Fibroblast of skin of left quadriceps (primary cell): ENCODE measurements around the gene NDUFS3.
A peak's percentile ranks its signal among the peaks of the same experiment; 100 is the strongest.
"Not testable (repeated sequence)": the region's sequence is repeated elsewhere in the genome, so short reads cannot be mapped to it uniquely, and the experiment has no call there.

Experiments used
- DNase-seq, 2 experiments: peaks; one replicate each; pipeline ENCODE4 v3.0.0-alpha.2; 2013; ENCODE audit warnings: low read depth in 2 of 2

The NDUFS3 gene

GRCh38 chr11:47578524-47579494, at the start of gene NDUFS3, which contains the start of gene KBTBD4:
NDUFS3 (plus strand) TSS chr11:47579074; CDS start chr11:47579092, 18 bp downstream.
KBTBD4 (minus strand) TSS chr11:47578970; CDS start chr11:47578951, 19 bp downstream.
- peak; percentile 74 to 76 for DNase-seq

DNA sequence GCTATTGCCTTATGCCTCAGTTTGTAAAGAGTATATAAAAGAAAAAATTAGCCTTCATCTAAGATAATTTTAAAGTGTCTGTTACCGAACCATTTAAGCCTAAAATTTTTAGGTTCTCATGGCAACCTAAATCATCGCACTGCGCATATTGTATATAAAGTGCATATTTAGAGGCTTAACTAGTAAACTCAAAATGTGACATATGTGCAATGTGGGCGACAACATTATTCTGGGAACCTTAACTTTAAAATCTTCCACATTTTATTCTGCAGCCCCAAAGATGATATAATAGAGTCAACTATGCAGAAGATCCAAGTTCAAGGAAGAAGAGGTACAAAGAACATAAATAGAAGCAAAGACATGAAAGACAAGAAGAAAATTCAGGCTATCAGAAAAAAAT, 48.9 kb upstream of the NDUFS3 start:
- DNase-seq, result no peak

- not testable (repeated sequence) for DNase-seq
Measured at GRCh38 chr11:47530721-47531120, 48.2 kb upstream of the NDUFS3 start.

DNA sequence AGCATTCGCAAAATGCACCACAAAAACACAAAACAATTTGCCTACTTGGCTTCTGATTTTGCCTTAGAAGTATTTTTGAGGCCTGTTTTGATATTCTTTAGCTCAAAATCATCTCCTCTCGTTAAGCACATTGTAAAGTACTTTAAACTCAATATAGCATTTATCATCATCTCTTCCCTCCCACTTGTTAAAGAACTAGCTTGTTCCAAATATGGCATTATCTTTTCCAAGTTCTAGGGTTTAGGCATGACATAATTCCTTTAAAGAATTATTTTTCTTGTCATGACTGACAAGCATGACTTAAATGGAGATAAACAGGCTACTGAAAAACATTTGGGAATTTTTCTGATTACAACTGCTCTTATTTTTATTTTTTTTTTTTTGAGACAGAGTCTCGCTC, 47.2 kb upstream of the NDUFS3 start:
- no peak for DNase-seq

DNA sequence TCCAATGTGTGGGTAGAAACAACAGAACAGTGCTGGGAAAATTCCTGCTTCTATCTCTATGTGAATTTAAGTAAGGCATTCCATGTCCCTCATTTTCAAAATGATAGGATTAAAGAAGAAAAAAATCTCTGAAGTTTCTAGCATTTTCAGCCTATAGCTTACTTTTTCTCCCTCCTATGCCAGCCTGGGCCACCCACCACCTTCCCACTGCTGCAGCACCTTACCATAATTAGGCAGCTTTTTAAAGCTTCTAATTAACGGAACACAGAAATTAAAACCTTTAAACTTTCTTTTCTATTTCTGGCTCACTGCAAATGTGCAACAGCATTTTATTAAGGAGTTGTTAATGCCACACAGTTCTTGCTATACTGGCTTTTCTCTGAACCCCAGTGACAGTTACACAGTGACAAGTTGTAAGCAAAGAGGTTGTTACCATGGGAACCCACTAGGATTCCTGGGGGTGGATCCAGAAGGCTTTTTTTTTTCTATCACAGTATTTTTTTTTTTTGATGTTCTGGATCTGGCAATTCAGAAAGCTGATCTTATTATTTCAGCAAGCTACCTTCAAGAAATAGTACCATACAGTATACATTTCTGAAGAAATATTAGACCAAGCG, 46.2 kb upstream of the NDUFS3 start:
- no peak for DNase-seq

- DNase-seq, result peak; percentile 67 to 69
Measured at GRCh38 chr11:47533690-47534151, 45.2 kb upstream of the NDUFS3 start.

- no peak for DNase-seq
Measured at GRCh38 chr11:47534704-47535251, 44.1 kb upstream of the NDUFS3 start.

- no peak for DNase-seq
Measured at GRCh38 chr11:47536915-47537314, 42.0 kb upstream of the NDUFS3 start.

DNA sequence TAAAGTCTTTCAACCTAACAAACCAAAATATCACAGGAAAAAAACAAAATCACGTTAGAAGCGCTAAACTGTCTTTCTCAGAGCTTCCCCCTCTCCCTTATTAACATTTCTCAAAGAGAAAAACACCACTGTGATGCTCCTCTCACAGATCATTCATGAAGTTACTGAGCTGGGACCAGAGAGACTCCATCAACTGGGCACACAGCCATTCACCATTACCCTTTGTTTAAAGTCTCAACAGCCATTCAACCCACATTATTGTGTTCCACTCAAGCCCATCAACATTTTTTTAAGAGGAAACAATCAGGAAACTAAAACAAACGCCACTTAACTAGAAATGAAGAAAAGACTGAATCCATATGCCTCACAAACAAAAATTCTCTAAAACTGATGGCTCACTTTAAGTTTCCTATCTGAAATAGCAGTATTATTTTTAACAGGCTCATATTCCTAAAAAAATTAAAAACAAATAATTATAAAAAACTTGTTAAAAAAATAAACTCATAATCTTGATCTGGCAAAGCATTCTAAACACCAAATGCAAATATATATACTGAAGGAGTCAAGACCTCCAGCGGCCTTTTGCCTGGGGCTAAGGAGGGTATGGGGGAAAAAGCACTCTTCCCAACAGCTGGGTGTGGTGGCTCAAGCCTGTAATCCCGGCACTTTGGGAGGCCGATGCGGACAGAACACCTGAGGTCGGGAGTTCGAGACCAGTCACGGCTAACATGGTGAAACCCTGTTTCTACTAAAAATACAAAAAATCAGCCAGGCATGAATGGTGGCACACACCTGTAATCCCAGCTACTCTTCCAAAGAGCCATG, 39.9 kb upstream of the NDUFS3 start:
- DNase-seq, result no peak

DNA sequence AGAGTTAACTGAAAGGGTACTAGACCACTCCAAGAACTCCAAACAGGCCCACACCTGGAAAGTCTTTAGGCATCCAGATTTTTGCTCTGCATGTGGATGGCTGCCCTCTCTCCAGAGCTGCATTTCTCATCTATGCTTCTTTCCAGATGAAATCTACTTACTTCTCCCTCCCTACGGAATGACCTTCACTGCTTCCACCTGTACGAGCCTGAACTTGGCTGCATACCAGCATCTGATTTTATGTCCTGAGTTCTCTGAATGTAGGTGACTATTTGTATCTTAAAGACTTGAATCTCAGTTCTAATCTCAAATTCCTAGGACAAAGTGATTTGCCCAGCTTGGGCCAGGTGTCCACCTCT, 39.2 kb upstream of the NDUFS3 start:
- DNase-seq, result no peak

DNA sequence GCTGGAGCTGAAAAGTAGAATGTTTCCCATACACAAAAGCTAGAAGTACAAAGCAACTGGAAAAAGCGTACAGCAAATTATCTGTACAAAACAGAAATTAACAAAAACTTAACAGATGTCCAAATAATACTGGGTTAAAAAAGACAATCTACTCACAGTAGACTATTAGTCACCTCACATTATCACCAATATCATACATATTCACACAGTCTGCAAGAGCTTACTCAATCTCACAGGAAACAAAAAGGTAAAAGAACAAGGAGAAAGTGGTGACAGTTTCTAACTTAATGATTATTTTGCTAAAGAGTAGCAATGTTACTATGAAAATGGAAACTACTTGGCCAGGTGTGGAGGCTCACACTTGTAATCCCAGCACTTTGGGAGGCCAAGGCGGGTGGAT, 37.8 kb upstream of the NDUFS3 start:
- no peak for DNase-seq

- DNase-seq, result no peak
Measured at GRCh38 chr11:47545298-47545697, 33.6 kb upstream of the NDUFS3 start.

GRCh38 chr11:47546274-47546673, 32.6 kb upstream of the NDUFS3 start:
- not testable (repeated sequence) for DNase-seq

DNA sequence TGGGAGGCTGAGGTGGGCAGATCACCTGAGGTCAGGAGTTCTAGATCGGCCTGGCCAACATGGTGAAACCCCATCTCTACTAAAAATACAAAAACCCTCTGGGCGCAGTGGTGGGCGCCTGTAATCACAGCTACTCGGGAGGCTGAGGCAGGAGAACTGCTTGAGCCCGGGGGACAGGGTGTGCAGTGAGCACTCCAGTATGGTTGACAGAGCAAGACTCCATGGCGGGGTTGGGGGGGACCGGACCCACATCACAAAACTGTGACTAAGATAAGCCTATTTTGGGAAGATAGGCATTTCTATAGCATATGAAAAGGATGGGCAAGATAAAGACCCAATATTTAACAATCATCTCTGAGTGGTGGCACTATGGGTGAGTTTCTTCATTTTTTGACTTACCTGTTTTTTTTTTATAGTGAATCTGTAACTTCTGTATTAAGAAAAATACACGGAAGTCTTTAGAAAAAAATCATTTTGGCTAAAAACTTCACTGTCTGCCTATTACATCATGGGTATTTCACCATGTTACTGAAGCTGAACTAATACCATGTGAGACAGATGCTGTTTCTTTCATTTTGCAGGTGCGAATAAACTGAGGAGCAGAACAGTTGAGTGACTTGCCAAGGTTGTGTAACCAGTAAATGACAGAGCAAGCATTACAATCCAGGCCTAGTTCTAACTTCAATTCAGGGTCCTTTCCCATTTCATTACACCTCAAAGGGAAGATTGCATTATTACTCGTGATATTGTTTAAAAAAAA, 28.4 kb upstream of the NDUFS3 start:
- DNase-seq, result no peak

DNA sequence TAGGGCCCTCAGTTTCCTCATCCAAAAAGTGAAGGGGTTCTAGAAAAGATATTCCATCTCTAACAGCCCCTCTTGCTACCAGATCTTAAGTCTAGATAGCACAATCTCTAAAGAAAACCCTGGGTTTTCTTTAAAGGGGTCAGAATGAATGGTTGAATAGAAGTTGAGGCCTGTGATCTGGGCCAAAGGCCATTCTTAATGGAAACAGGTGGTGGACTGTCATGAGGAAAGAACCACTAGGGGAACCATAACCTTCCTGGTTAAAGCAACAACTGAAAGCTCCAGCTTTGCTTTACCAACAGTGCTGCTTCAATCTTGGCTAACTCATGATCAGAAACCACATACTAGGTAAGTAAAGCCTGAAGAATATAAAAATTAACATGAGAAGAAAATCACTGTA, 27.8 kb upstream of the NDUFS3 start:
- no peak for DNase-seq

DNA sequence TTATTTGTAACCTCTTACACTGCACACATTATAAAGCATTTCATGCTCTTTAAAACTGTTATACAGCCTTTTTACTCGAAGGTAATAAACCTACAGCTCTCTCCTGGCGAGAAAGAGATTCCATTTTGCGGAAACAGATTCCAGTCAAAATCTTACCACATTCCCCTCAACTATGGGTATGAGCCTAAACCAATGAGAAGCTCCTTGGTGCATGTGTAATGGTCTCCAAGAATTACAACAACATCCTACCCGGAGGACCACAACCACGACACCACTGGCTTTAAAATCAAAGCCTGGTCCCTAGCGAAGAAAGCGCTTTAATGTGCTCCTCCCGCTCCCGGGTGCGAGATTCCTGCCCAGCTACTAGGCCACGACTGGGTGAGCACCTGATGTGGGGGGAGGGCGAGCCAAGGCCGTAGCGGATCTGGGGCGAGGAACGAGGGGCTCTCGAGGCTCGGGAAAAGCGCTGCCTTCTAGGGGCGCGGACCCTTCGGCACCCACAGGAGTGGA, 26.8 kb upstream of the NDUFS3 start:
- no peak for DNase-seq

DNA sequence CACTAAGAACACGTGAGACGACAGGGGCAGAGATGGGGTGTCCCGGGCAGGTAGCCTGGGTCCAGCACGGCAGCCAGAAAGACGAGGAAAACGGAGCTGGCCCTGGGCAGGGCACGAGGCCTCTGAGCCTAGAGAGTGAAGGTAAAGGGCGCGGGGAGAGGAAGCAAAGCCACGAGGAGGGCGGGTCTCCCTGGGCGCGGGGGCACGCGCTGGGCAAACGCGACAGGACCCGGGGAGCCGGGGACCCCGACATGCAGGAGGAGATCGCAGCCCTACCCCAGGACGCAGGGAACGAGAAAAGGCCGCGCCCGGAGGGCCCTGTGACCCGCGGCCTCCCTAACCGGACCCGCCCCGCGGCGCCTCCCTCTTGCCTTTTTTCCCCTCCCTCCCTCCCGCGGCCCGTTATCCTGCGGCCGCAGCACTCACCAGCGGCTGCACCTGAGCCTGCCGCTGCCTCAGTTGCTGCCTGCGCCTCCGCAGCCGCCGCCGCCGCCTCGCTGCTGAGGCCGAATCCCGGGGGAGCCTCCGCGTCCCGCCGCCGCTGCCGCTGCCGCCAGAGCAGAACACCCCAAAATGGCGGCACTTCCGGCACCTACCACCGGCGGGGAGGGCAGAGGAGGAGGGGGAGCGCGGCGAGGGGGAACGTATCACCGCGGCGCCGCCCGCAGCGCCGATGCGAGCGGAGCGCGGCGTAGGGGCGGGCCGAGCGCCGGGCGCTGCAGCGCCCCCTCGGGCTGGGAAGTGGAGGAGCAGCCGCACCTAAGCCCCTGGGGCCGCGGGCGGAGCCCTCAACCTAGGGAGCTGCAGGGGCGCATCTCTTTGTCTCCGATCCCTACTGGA, 26.1 kb upstream of the NDUFS3 start, which contains the start of gene CELF1:
CELF1 (minus strand) TSS at position 567 of the 840 bp plus-strand sequence. CDS start 53,609 bp downstream, outside the sequence.
- DNase-seq, result peak; percentile 78 to 80

- no peak for DNase-seq
Measured at GRCh38 chr11:47553406-47553743, 25.5 kb upstream of the NDUFS3 start.

- DNase-seq, result not testable (repeated sequence)
Measured at GRCh38 chr11:47557004-47557403, 21.9 kb upstream of the NDUFS3 start.

DNA sequence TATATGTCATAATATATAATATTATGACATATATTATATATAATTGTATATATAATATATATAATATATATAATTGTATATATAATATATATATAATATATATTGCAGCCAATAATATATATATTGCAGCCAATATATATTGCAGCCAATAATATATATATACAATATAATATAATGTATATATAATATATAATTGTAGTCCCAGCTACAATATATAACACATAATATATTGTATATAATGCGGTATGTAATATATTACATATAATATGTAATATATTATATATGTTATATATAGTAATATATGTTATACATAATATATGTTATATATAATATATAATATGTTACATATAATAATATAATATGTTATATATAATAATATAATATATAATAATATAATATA, 20.2 kb upstream of the NDUFS3 start:
- DNase-seq, result no peak
